NCI-H446 treated with DMSO at 0.1 percent for 48 hours (cell line): ENCODE data around the gene ERG.

Source experiments
- DNase-seq: peaks from one replicate; lab custom pipeline; 2025; lab: John Stamatoyannopoulos, UW

The ERG gene

GRCh38 chr21:38356883-38357625 lies 141.2 kb downstream of the ERG start:
- DNase-seq = no peak

GRCh38 chr21:38355992-38356781 lies 142.1 kb downstream of the ERG start:
- DNase-seq = peak; percentile 32

- no peak for DNase-seq
Measured at GRCh38 chr21:38355353-38355752, 142.9 kb downstream of the ERG start.

GRCh38 chr21:38354746-38355145 lies 143.5 kb downstream of the ERG start:
- DNase-seq = no peak

GRCh38 chr21:38354231-38354630 lies 144.0 kb downstream of the ERG start:
- DNase-seq = no peak

GRCh38 chr21:38352536-38353219 lies 145.6 kb downstream of the ERG start:
- peak; percentile 45 for DNase-seq

- DNase-seq = peak; percentile 17
Measured at GRCh38 chr21:38351961-38352521, 146.2 kb downstream of the ERG start.

GRCh38 chr21:38351176-38351959 lies 146.9 kb downstream of the ERG start:
- no peak for DNase-seq

GRCh38 chr21:38350684-38351083 lies 147.6 kb downstream of the ERG start:
- no peak for DNase-seq

- DNase-seq = no peak
Measured at GRCh38 chr21:38349977-38350376, 148.3 kb downstream of the ERG start.

- DNase-seq = peak; percentile 7
Measured at GRCh38 chr21:38349111-38349746, 149.0 kb downstream of the ERG start.

GRCh38 chr21:38346286-38346685 lies 152.0 kb downstream of the ERG start:
- peak; percentile 20 for DNase-seq

- no peak for DNase-seq
Measured at GRCh38 chr21:38343691-38344090, 154.6 kb downstream of the ERG start.

GRCh38 chr21:38342739-38343138 lies 155.5 kb downstream of the ERG start:
- DNase-seq = no peak

GRCh38 chr21:38341546-38342012 lies 156.7 kb downstream of the ERG start:
- no peak for DNase-seq

- no peak for DNase-seq
Measured at GRCh38 chr21:38340131-38340530, 158.1 kb downstream of the ERG start.

- DNase-seq = no peak
Measured at GRCh38 chr21:38337793-38338192, 160.5 kb downstream of the ERG start.

- DNase-seq = no peak
Measured at GRCh38 chr21:38334866-38335265, 163.4 kb downstream of the ERG start.

GRCh38 chr21:38333301-38334272 lies 164.7 kb downstream of the ERG start:
- DNase-seq = peak; percentile 56

GRCh38 chr21:38330666-38331065 lies 167.6 kb downstream of the ERG start:
- no peak for DNase-seq
